ENCODE results near the gene NDP. TPM values are rescaled to one million over a fixed set of nuclear protein-coding genes. Genes with fewer than 3 reads are reported as not detected.

Gene NDP
- total RNA-seq, 1 donor: 0.36 TPM

DNA sequence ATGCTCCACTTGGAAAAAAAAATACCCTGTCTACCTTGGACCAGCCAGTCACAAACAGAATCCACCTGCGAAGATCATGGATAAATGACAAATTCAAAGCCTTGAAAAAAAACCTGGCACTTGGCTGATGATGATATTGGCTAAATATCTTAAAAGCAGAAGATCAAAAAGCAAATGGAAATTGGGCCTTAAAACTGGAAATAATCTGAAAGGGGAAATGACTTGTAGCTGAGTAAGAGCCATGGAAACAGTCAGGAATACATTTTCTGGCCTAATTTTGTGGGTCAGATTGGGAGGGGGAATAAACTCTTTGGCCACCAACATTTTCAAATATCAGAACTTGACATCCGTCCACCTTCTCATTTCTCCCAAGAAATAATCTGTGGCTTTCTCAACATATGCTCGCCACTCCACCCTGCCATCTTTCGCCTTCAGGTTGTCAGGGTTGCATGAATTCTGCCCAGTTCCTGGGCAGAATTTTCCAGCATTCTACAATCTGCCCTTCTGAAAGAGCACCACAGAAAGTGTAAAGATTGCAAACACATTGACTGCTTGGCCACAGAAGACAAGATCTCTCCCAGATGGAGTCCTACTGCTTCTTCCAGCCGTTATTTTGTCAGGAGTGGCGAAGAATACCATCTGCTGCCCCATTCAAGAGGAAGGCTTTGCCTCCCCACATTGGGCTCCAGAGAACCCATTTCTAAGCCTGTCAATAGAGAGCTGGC is 1.7 kb upstream of the NDP start:
- no peaks in the 10 kb centered on the region for H3K36me3 ChIP-seq (ENCODE audit: insufficient read depth, low read length)
- H2AFZ ChIP-seq (ENCODE audit: low read length): no peak overlapping the region
- H3K4me3 ChIP-seq (ENCODE audit: insufficient read depth, low read length): no peak overlapping the region
- H3K27ac ChIP-seq (ENCODE audit: low read depth, low read length): no peak overlapping the region
- H3K27me3 ChIP-seq (ENCODE audit: insufficient read depth, low read length): peaks cover 19% of the 10 kb centered on the region
- TF ChIP-seq, protein P1, sequence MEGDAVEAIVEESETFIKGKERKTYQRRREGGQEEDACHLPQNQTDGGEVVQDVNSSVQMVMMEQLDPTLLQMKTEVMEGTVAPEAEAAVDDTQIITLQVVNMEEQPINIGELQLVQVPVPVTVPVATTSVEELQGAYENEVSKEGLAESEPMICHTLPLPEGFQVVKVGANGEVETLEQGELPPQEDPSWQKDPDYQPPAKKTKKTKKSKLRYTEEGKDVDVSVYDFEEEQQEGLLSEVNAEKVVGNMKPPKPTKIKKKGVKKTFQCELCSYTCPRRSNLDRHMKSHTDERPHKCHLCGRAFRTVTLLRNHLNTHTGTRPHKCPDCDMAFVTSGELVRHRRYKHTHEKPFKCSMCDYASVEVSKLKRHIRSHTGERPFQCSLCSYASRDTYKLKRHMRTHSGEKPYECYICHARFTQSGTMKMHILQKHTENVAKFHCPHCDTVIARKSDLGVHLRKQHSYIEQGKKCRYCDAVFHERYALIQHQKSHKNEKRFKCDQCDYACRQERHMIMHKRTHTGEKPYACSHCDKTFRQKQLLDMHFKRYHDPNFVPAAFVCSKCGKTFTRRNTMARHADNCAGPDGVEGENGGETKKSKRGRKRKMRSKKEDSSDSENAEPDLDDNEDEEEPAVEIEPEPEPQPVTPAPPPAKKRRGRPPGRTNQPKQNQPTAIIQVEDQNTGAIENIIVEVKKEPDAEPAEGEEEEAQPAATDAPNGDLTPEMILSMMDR (IDR thresholded peaks at IDR 0.05; ENCODE audit: extremely low read depth, low read depth, low read length): no peak
- no peak overlapping the region for H3K4me2 ChIP-seq (ENCODE audit: insufficient read depth, low read length)
- no peaks in the 10 kb centered on the region for H3K9me3 ChIP-seq (ENCODE audit: low read depth, low read length)
- H4K20me1 ChIP-seq (ENCODE audit: insufficient read depth, low read length): no peaks in the 10 kb centered on the region
- H3K4me1 ChIP-seq (ENCODE audit: insufficient read depth, low read length): peaks cover 17% of the 10 kb centered on the region
- H3K79me2 ChIP-seq (ENCODE audit: insufficient read depth, low read length): no peaks in the 10 kb centered on the region
- DNase-seq (ENCODE audit: insufficient read length, low spot score, missing footprints): no peak

DNA sequence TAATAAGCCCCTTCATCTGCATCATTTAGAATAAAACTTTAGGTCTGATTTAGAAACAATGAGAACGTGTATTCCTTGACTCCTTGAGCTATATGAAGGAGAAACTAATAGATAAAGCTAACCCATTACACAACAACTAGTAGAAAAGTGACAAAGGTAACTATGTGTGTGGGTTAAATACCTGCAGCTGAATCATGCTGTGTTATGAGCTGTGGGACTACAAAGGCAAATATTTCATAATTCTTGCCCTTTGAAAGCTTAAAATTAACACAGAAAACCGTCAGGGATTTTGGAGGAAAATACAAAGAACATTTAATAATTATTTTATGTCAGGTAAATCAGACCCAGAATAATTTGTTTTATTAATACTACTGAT is 898 bp upstream of the NDP start:
- Histone ChIP-seq H3K27me3 (ENCODE audit: insufficient read depth, low read length) (peaks cover 26% of the 10 kb centered on the region), H4K20me1 (ENCODE audit: insufficient read depth, low read length) (no peaks in the 10 kb centered on the region), H3K4me1 (ENCODE audit: insufficient read depth, low read length) (peaks cover 19% of the 10 kb centered on the region), H2AFZ (ENCODE audit: low read length) (peak overlapping the region; percentile 73), H3K4me3 (ENCODE audit: insufficient read depth, low read length) (no peak overlapping the region), H3K79me2 (ENCODE audit: insufficient read depth, low read length) (no peaks in the 10 kb centered on the region), H3K9me3 (ENCODE audit: low read depth, low read length) (no peaks in the 10 kb centered on the region), H3K4me2 (ENCODE audit: insufficient read depth, low read length) (peak overlapping the region; percentile 82), H3K27ac (ENCODE audit: low read depth, low read length) (no peak overlapping the region), H3K36me3 (ENCODE audit: insufficient read depth, low read length) (no peaks in the 10 kb centered on the region)
- TF ChIP-seq, protein P1 (IDR thresholded peaks at IDR 0.05; ENCODE audit: extremely low read depth, low read depth, low read length): no peak
- DNase-seq (ENCODE audit: insufficient read length, low spot score, missing footprints): no peak

DNA sequence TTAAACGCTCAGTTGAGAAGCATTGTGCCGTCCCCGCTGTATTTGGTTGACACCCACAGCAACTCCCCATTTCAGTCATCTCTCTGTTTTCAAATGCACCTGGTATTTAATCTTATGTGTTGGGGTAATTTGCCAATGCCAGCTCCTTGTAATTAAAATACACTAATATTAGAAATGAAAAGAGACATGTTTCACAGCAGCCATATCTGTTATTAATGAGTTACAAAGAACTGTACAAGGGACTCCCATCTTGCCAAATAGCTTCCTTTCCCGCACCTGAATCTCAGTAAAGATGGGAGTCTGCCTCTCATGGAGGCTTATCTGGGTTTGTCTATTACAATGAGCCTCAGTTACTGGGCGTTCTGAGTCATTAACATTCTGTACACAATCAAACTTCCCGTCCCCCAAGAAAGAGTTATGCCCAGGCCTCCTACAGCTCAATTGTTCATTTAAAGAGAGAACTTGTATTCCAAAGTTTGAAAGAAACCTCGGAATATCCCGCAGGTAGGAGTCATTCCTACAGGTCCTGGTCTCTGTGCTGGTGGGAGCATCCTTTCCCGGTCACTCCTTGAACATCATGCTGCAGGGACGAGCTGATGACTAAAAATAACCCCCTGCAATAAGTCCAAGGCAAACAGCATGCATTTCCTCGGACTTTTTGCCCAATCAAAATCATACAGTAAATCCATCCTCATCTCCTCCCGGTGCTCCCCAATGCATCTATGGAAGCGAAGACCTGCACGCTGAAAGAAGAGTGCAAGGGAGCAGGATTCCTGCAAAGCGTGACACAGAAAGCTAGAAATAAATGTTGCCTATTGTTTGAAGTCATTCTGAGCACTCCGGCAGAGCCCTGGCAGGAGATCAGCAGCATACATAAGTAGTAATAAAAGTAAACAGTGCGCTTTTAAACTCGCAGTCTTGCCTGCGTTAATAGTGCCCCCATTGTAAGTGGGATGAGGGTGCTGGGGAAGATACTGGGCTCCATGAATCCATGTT is 926 bp downstream of the NDP start:
- Histone ChIP-seq H2AFZ (ENCODE audit: low read length) (peak overlapping the region; percentile 73), H3K9me3 (ENCODE audit: low read depth, low read length) (no peaks in the 10 kb centered on the region)

More for the DNA sequence above, 926 bp downstream of the NDP start:
- Histone ChIP-seq H3K4me2 (ENCODE audit: insufficient read depth, low read length) (peak overlapping the region; percentile 82), H3K79me2 (ENCODE audit: insufficient read depth, low read length) (no peaks in the 10 kb centered on the region), H3K27me3 (ENCODE audit: insufficient read depth, low read length) (peaks cover 32% of the 10 kb centered on the region), H3K36me3 (ENCODE audit: insufficient read depth, low read length) (no peaks in the 10 kb centered on the region), H3K4me3 (ENCODE audit: insufficient read depth, low read length) (peak overlapping the region; percentile 65), H3K27ac (ENCODE audit: low read depth, low read length) (no peak overlapping the region), H4K20me1 (ENCODE audit: insufficient read depth, low read length) (no peaks in the 10 kb centered on the region), H3K4me1 (ENCODE audit: insufficient read depth, low read length) (peaks cover 19% of the 10 kb centered on the region)
- DNase-seq (ENCODE audit: insufficient read length, low spot score, missing footprints): no peak
- TF ChIP-seq, protein P1 (IDR thresholded peaks at IDR 0.05; ENCODE audit: extremely low read depth, low read depth, low read length): no peak
